HG03457 (cell line): Measurements from ENCODE around the gene DPM1.

Experiments
- ATAC-seq: cut with Tn5 transposase; IDR thresholded peaks from one replicate; pipeline ENCODE4 v1.9.1; 2021; ENCODE audit warnings: moderate number of reproducible peaks; ENCODE audit not compliant: unreplicated experiment

The DPM1 gene

GRCh38 chr20:50957798-50958614, at the start of gene DPM1:
TSS of gene DPM1 (minus strand) at chr20:50958532. CDS start at chr20:50958523, 9 bp downstream.
- ATAC-seq = peak; percentile 68

GRCh38 chr20:51005214-51005613, 46.9 kb upstream of the DPM1 start:
- no peak for ATAC-seq

- no peak for ATAC-seq
Measured at GRCh38 chr20:51004781-51005180, 46.4 kb upstream of the DPM1 start.

- no peak for ATAC-seq
Measured at GRCh38 chr20:51004305-51004727, 46.0 kb upstream of the DPM1 start.

- ATAC-seq = no peak
Measured at GRCh38 chr20:51003753-51004152, 45.4 kb upstream of the DPM1 start.

GRCh38 chr20:51002633-51003032, 44.3 kb upstream of the DPM1 start:
- no peak for ATAC-seq

- ATAC-seq = no peak
Measured at GRCh38 chr20:51001430-51002265, 43.3 kb upstream of the DPM1 start.

- no peak for ATAC-seq
Measured at GRCh38 chr20:50999355-50999754, 41.0 kb upstream of the DPM1 start.

- ATAC-seq = no peak
Measured at GRCh38 chr20:50996901-50997865, 38.9 kb upstream of the DPM1 start.

- no peak for ATAC-seq
Measured at GRCh38 chr20:50995506-50995905, 37.2 kb upstream of the DPM1 start.

- no peak for ATAC-seq
Measured at GRCh38 chr20:50993876-50994275, 35.5 kb upstream of the DPM1 start.

GRCh38 chr20:50992733-50993457, 34.6 kb upstream of the DPM1 start:
- no peak for ATAC-seq

- no peak for ATAC-seq
Measured at GRCh38 chr20:50992336-50992732, 34.0 kb upstream of the DPM1 start.

- ATAC-seq = no peak
Measured at GRCh38 chr20:50991076-50991475, 32.7 kb upstream of the DPM1 start.

GRCh38 chr20:50987493-50988210, 29.3 kb upstream of the DPM1 start:
- no peak for ATAC-seq

- ATAC-seq = no peak
Measured at GRCh38 chr20:50983321-50983720, 25.0 kb upstream of the DPM1 start.

GRCh38 chr20:50982363-50982762, 24.0 kb upstream of the DPM1 start:
- ATAC-seq = no peak

GRCh38 chr20:50981714-50982048, 23.3 kb upstream of the DPM1 start:
- ATAC-seq = no peak

- ATAC-seq = no peak
Measured at GRCh38 chr20:50980851-50981713, 22.8 kb upstream of the DPM1 start.
